GM18498 (cell line): ENCODE measurements around the gene SCUBE1.

Experiments used
- ATAC-seq: cut with Tn5 transposase; IDR thresholded peaks from one replicate; pipeline ENCODE4 v1.9.1; 2021; ENCODE audit warnings: mild to moderate bottlenecking, moderate library complexity; ENCODE audit not compliant: unreplicated experiment

SCUBE1 gene

DNA sequence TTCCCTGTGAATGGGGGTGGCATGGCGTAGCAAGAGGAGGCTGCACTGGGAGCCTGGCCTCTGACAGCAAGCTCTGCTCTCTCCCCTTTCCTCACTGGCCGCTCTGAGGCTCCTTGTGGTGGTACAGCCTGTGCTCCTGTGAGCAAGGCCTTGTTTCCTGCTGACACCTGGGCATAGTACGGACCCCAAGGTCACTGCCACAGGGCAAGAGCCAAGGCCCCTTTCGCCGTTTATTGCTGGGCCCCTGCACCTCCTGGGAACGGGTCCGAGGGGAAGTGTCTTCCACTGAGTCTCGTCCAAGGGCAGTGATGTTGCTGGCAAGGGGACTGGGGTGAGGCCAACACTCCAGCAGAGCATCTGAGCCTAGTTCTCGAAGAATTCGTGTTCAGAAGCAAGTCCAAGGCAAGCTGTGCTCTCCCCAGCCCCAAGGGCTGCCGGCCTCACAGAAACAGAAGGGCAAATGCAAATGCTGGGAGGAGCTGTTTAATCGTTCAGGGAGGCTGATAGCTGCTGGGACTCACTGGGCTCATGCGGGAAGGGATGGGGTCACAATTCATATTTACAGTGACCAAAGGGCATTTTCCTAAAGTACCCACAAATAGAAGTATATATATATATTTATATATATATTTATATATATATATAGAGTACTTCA is 140.3 kb downstream of the SCUBE1 start:
- ATAC-seq = no peak

DNA sequence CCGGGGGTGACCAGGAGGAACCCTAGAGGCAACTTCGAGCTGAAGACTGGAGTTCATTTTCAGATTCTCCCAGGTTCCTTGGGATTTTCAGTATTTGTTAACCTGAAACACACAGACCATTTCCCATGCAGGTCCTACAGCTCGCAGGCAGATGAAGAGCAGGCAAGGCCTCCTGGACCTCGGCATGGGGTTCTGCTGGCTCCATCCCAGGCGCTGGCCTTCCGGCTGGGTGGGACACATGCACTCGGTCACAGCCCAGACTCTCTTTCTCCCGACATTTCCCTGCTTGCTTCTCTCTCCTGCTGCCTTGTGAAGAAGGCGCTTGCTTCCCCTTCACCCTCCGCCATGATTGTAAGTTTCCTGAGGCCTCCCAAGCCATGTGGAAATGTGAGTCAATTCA is 140.8 kb downstream of the SCUBE1 start:
- ATAC-seq = no peak

GRCh38 chr22:43201486-43202219 is 141.5 kb downstream of the SCUBE1 start:
- ATAC-seq = no peak

DNA sequence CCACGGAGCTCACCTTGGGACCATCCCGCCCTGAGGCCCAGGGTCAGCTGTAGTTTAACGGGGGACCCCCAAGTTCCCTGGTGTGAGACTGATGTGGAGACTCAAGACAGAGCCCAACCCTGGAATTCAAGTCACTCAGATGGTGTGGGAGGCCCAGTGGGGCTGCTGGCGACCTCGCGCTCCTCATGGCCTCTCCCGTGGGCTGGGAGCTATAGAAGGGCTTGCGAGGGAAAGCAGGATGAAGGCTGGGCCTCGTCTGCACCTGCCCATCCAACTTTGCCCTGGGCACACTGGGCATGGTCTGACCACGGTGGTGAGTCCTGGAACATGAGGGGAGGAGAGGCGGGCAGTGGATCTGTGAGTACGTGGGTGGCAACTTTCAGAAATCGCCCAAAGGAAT is 142.6 kb downstream of the SCUBE1 start:
- ATAC-seq = no peak

DNA sequence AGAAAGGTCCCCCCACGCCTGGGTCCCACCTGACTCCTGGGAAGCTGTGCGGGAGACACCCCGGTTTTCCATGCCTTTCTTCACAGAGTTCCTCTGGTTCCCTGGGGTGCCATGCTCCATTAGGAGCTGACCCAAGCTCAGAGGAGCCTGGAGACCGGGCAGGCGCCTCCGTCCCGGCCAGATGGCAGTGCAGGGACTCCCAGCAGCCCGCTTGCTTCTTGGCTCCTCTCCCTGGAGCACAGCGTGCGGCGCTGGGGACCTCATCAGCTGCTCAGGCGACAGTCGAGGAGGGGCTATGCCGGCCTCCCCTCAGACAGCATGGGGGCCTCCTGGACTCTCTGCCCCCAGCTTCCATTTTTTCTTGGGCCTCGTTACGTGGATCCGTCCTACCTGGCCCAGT is 143.1 kb downstream of the SCUBE1 start:
- no peak for ATAC-seq

- ATAC-seq = no peak
These were observed 143.6 kb downstream of the SCUBE1 start for GRCh38 chr22:43199541-43199940.

- ATAC-seq = no peak
These were observed 144.2 kb downstream of the SCUBE1 start for GRCh38 chr22:43198936-43199335.

- ATAC-seq = no peak
These were observed 145.0 kb downstream of the SCUBE1 start for GRCh38 chr22:43198126-43198525.

- no peak for ATAC-seq
These were observed 145.8 kb downstream of the SCUBE1 start for GRCh38 chr22:43197271-43197941.

GRCh38 chr22:43191831-43192230 is 151.3 kb downstream of the SCUBE1 start:
- no peak for ATAC-seq

GRCh38 chr22:43188829-43189545 is 154.2 kb downstream of the SCUBE1 start:
- no peak for ATAC-seq

DNA sequence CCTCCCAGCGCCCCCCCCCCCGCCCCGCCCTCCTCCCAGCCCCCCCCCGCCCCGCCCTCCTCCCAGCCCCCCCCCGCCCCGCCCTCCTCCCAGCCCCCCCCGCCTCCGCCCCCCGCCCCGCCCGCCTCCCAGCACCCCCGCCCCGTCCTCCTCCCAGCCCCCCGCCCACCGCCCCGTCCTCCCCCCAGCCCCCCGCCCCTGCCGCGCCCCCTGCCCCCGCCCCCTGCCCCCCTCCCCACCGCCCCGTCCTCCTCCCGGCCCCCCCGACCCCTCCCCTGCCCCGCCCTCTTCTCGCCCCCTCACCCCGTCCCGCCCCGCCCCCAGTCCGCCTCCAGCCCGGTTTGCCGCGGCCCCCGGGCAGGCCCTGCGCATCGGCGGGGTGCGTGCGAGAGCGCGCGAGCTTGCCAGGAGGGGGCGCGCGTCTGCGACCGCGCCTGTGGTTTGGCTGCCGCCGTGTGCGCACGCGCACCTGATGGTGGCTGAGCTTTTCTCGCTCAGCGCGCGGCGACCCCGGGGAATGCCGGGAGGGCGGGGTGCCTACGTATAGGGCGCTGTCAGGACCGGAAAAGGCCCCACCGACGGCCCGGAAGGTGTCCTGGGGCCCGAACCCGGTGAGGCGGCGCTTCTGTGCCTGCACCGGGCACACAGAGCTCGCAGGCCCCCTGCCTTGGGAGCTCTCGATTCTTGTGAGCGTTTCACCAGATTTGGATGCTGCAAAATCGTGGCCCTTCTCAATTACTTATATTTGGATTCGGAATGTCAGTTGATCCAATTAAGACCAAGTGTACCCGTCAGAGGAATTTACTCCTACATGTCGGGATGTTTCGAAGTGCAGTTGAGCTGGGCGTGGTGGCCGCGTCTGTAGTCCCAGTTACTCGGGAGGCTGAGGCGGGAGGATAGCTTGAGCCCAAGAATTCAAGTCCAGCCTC is 155.7 kb downstream of the SCUBE1 start:
- ATAC-seq = peak; percentile 88

- peak; percentile 59 for ATAC-seq
These were observed 156.7 kb downstream of the SCUBE1 start, which contains the start of gene TTLL12 for GRCh38 chr22:43186272-43187170. TTLL12 (minus strand) TSS chr22:43187134; CDS start chr22:43187069, 65 bp downstream.

DNA sequence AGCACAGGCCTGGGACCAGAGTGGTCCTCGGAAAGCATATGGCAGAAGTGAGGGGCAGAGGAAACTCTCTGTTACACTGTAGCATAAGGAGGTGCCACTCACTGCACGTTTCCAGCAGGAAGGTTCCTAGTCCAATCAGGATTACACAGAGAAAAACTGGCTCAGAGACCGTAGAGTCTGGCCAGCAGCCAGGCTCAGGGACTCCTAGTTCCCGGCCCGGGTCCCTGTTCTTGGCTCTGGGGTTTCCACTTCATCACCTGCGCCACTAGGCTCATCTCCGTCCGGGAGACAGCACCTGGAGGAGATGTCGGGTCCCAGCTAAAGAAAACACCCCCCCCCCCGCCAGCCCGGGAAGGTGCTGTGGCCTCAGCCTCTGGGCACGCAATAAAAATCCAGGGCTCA is 157.3 kb downstream of the SCUBE1 start:
- ATAC-seq = no peak

GRCh38 chr22:43183496-43184277 is 159.5 kb downstream of the SCUBE1 start:
- ATAC-seq = no peak

DNA sequence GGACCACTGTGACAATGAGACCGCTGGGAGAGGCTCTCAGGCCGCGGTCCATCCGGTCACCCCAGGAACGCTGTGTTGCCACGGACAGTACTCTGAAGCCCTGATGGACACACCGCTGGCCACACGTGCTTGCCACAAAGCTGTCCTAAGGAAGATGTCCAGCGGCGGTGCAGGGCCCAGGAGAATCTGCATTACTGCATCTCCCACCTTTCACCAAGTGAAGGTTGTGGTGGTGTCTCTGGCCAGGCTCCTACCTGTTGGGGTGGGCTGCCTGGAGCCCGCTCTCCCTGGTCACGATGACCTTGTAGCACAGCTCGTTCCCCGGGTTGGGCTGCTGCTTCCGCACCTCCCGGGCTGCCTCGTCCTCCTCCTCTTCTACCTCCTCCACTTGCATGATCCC is 160.4 kb downstream of the SCUBE1 start:
- ATAC-seq = no peak

DNA sequence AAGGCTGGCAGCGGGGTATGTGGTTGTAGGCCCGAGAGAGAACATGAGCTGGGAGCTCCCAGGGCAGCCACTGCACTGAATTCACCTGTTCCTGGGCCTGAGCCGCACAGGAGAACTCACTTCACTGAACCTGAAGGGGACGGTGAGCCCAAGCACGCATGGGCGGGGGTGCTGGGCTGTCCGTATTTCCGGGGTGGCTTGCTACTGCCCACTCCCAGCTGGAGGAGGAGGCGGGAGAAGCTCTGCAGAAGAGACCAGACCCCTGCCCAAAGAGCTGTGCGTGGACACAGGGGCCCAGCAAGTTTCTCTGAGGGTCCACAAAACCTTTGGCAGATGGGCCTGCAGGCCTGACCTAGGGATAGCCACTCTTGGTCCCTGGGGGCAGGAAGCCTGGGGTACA is 161.1 kb downstream of the SCUBE1 start:
- no peak for ATAC-seq

DNA sequence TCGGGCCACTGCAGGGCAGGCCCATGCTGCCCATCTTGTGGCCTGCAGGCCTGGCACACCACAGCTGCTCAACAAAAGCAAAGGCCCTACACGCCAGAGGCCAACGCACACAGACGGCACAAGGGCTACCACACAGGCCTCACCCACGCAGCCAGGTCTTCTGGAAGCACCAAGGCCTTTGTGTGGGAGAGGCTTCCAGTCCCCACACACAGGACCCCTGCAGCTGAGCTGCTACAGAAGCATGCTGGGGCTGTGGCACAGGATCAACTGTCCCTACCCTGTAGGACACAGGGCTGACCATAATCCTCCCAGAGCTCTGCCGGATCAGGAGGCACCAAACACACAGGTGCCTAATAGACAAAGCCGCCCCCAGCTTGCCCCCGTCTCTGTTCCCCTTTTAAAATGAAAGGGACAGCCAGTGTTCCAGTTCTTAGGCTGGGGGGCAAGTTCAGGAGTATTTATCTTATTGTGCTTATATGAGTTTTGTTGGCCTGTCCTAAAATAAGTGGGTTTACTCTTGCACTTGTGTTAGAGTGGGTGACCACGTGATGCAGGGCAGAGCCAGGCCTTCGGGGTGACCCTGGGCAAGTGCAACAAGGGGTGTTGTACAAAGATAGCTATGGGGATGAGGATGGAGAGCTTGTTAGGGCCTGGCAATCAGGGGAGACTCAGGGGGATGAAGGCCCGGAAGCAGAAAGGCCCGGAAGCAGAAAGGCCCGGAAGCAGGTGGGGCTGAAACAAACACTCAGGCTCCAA is 161.7 kb downstream of the SCUBE1 start:
- no peak for ATAC-seq
